Neuronal stem cell (in vitro differentiated cells): Measurements from ENCODE around the gene TRAPPC1.

ENCODE experiments used
- DNase-seq: peaks from one replicate; pipeline ENCODE4 v3.0.0-alpha.2; 2013; ENCODE audit warnings: low spot score
- H2AFZ ChIP-seq: one replicate; pipeline ENCODE4 v1.6.1; 2013; ENCODE audit warnings: mild to moderate bottlenecking, low read length, inconsistent platforms
- H2AK5ac ChIP-seq: 2 replicates; pipeline ENCODE4 v1.6.1; 2013; ENCODE audit warnings: low read depth, mild to moderate bottlenecking, inconsistent platforms, low read length, moderate library complexity, mixed read lengths
- H2BK120ac ChIP-seq: 2 replicates; pipeline ENCODE4 v1.6.1; 2013; ENCODE audit warnings: low read depth, mild to moderate bottlenecking, inconsistent platforms, low read length, moderate library complexity, mixed read lengths
- H2BK12ac ChIP-seq: one replicate; pipeline ENCODE4 v1.6.1; 2013; ENCODE audit warnings: low read length, inconsistent platforms
- H2BK15ac ChIP-seq: 2 replicates; pipeline ENCODE4 v1.6.1; 2013; ENCODE audit warnings: mild to moderate bottlenecking, low read length, inconsistent platforms, mixed read lengths
- H2BK5ac ChIP-seq: one replicate; pipeline ENCODE4 v1.6.1; 2013; ENCODE audit warnings: inconsistent platforms, mild to moderate bottlenecking, low read length, moderate library complexity
- H3K14ac ChIP-seq: one replicate; pipeline ENCODE4 v1.6.1; 2013; ENCODE audit warnings: low read length, inconsistent platforms
- H3K18ac ChIP-seq: 2 replicates; pipeline ENCODE4 v1.6.1; 2013; ENCODE audit warnings: low read length, inconsistent platforms
- H3K23ac ChIP-seq: 2 replicates; pipeline ENCODE4 v1.6.1; 2013; ENCODE audit warnings: low read depth, mild to moderate bottlenecking, mixed read lengths, low read length, inconsistent platforms; ENCODE audit not compliant: poor library complexity
- H3K27ac ChIP-seq: replicated peaks from 3 replicates; pipeline ENCODE4 v1.5.1; 2013; ENCODE audit warnings: low read length, inconsistent platforms
- H3K27me3 ChIP-seq, 3 experiments: 2 replicates each; pipeline ENCODE4 v1.6.1; 2013; ENCODE audit warnings: low read length in 3 of 3, mild to moderate bottlenecking in 2 of 3, inconsistent platforms in 1 of 3, low read depth in 1 of 3, mixed read lengths in 1 of 3, moderate library complexity in 1 of 3; ENCODE audit not compliant: control insufficient read depth in 3 of 3, insufficient read depth in 3 of 3
- H3K36me3 ChIP-seq, 2 donors: replicated peaks in 1 of 2; 2 replicates each; pipeline ENCODE4 v1.6.1; 2013; ENCODE audit warnings: low read length in 2 of 2; ENCODE audit not compliant: control insufficient read depth in 2 of 2, insufficient read depth in 2 of 2
- H3K4ac ChIP-seq: 2 replicates; pipeline ENCODE4 v1.6.1; 2013; ENCODE audit warnings: inconsistent platforms, mild to moderate bottlenecking, low read length, moderate library complexity
- H3K4me1 ChIP-seq, 2 donors: 1 replicate in 1 of 2; 2 replicates in 1 of 2; pipeline ENCODE4 v1.6.1; 2013; ENCODE audit warnings: low read length in 2 of 2, low read depth in 1 of 2; ENCODE audit not compliant: control insufficient read depth in 2 of 2, insufficient read depth in 1 of 2
- H3K4me2 ChIP-seq: one replicate; pipeline ENCODE4 v1.6.1; 2013; ENCODE audit warnings: mild to moderate bottlenecking, low read length, inconsistent platforms; ENCODE audit not compliant: insufficient read depth, poor library complexity, severe bottlenecking
- H3K4me3 ChIP-seq, 2 donors: 2 replicates each; pipeline ENCODE4 v1.5.1; 2013; ENCODE audit warnings: low read length in 2 of 2, mild to moderate bottlenecking in 2 of 2, inconsistent platforms in 1 of 2, moderate library complexity in 1 of 2
- H3K79me1 ChIP-seq: one replicate; pipeline ENCODE4 v1.6.1; 2013; ENCODE audit warnings: low read depth, mild to moderate bottlenecking, inconsistent platforms, low read length, moderate library complexity
- H3K9ac ChIP-seq: one replicate; pipeline ENCODE4 v1.6.1; 2013; ENCODE audit warnings: mild to moderate bottlenecking, low read depth, low read length, inconsistent platforms; ENCODE audit not compliant: poor library complexity
- H3K9me3 ChIP-seq, 2 donors: replicated peaks in 1 of 2; 2 replicates each; pipeline versions ENCODE3 to v1.6.1; 2013; ENCODE audit warnings: low read length in 2 of 2, mild to moderate bottlenecking in 2 of 2, inconsistent platforms in 1 of 2, low read depth in 1 of 2, mixed read lengths in 1 of 2, moderate library complexity in 1 of 2; ENCODE audit not compliant: control insufficient read depth in 2 of 2, insufficient read depth in 1 of 2
- H4K8ac ChIP-seq: one replicate; pipeline ENCODE4 v1.6.1; 2013; ENCODE audit warnings: low read depth, mild to moderate bottlenecking, inconsistent platforms, low read length, moderate library complexity
- H4K91ac ChIP-seq: one replicate; pipeline ENCODE4 v1.6.1; 2013; ENCODE audit warnings: low read length, low read depth, mild to moderate bottlenecking, inconsistent platforms; ENCODE audit not compliant: poor library complexity
- WGBS, 2 donors: extraction: QIAGEN DNeasy Blood & Tissue Kit; methylation state at CpG; one replicate each; pipeline ENCODE4 v1.1.7; 2013; ENCODE audit warnings: missing lambda C conversion rate in 2 of 2, mixed read lengths in 1 of 2; ENCODE audit not compliant: insufficient read length in 2 of 2, insufficient replicate concordance in 1 of 2; ENCODE audit errors: extremely low coverage in 2 of 2; 5-methylcytosine and 5-hydroxymethylcytosine counted together

The TRAPPC1 gene

DNA sequence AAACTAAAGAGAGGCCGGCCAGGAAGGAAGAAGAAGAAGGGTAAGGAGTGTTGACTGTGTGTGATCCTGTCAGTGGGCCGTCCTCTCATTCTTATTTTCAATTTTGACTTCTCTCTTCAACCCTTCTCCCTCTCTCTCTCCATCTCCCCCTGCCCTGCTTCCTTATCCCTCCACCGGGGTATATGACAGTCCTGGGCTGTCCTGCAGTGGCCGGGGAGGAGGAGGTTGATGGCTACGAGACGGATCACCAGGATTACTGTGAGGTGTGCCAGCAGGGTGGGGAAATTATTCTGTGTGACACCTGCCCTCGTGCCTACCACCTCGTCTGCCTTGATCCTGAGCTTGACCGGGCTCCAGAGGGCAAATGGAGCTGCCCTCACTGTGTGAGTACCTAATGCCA, 37.5 kb downstream of the TRAPPC1 start:
- Histone ChIP-seq H3K4me3 (no peak overlapping the region), H3K27ac (no peak overlapping the region), H4K8ac (no peak overlapping the region), H3K9ac (no peak overlapping the region), H3K79me1 (no peaks in the 10 kb centered on the region), H3K23ac (no peak overlapping the region), H3K18ac (no peak overlapping the region), H4K91ac (no peak overlapping the region), H3K14ac (no peak overlapping the region), H3K4me1 (peaks cover 5 to 7% of the 10 kb centered on the region in 2 donors), H3K4me2 (no peak overlapping the region), H2BK120ac (no peak overlapping the region), H3K4ac (no peak overlapping the region), H2BK5ac (no peak overlapping the region), H3K27me3 (no peaks in the 10 kb centered on the region), H3K36me3 (peaks cover 16 to 87% of the 10 kb centered on the region in 2 donors), H2BK15ac (no peak overlapping the region), H2AFZ (no peak overlapping the region), H2BK12ac (no peak overlapping the region), H2AK5ac (no peak overlapping the region), H3K9me3 (no peaks in the 10 kb centered on the region)
- no peak for DNase-seq
- WGBS, 2 donors, result no CpG with 5 or more reads among the region's 9 CpGs

DNA sequence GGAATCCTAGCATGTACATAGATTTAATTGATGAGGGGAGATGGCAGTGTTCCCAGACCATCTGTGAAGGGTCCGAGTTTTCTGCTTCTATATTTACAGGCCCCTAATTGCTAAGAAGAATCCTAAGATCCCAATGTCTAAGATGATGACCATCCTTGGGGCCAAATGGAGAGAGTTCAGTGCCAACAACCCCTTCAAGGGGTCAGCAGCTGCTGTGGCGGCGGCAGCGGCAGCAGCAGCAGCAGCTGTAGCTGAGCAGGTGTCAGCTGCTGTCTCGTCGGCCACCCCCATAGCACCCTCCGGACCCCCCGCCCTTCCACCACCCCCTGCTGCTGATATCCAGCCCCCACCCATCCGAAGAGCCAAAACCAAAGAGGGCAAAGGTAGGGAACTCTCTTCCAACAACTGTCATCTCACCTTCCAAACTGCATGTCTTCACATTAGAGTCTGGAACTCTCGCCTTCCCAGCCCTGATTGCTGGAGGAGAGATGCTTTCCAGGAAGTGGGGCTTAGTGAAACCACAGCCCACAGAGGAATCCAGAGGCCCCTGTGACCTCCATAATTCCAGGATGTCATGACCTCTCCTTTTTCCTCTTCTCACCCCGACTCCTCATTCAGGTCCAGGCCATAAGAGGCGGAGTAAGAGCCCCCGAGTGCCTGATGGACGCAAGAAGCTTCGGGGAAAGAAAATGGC, 38.4 kb downstream of the TRAPPC1 start:
- Histone ChIP-seq H2BK12ac (no peak overlapping the region), H3K4me1 (peaks cover 13 to 16% of the 10 kb centered on the region in 2 donors), H3K9ac (no peak overlapping the region), H3K4me2 (no peak overlapping the region), H4K8ac (no peak overlapping the region), H3K23ac (no peak overlapping the region), H3K18ac (no peak overlapping the region), H2BK15ac (no peak overlapping the region), H3K9me3 (no peaks in the 10 kb centered on the region), H3K4ac (no peak overlapping the region), H2BK120ac (no peak overlapping the region), H3K4me3 (no peak overlapping the region), H3K36me3 (peaks cover 14 to 78% of the 10 kb centered on the region in 2 donors), H4K91ac (no peak overlapping the region), H2BK5ac (no peak overlapping the region), H2AK5ac (no peak overlapping the region), H2AFZ (no peak overlapping the region), H3K27me3 (no peaks in the 10 kb centered on the region), H3K27ac (no peak overlapping the region), H3K79me1 (no peaks in the 10 kb centered on the region), H3K14ac (no peak overlapping the region)
- no peak for DNase-seq
- WGBS, 2 donors, result no CpG with 5 or more reads among the region's 15 CpGs

DNA sequence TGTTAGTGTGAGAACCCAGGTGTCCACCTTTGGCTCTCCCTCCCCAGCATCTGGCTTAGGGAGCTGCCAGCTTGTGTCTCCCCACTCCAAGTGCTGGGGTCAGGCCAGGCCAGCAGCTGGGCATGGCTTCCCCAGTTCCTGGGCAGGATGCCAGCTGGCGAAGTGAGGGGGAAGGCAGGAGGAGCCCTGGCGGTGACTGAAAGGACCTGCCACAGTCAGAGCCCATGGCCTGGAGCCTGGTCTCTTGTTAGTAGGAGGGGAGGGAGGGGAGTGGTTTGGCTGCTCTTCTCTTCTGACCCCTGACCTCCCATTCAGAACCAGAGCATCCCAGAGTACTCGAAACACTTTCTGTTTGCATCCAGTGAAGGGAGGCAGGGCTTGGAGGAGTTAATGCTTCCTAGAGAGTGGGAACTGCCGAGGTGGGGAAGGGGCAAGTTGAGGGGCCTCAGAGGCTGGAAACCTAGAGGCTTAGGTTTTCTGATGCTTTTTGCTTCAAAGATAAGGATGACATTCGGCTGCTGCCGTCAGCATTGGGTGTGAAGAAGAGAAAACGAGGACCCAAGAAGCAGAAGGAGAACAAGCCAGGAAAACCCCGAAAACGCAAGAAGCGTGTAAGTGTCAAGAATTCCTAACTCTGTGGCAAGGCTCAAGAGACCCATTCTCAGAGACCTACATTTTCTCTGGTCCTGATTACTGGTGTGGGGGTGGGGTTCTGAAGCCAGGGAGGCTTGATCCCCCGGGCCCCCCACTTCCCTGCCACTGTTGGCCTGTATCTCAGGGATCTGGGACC, 42.4 kb downstream of the TRAPPC1 start:
- WGBS, 2 donors, result no CpG with 5 or more reads among the region's 11 CpGs
- Histone ChIP-seq H4K8ac (no peak overlapping the region), H2BK12ac (no peak overlapping the region), H3K9ac (no peak overlapping the region), H3K4ac (no peak overlapping the region), H3K9me3 (no peaks in the 10 kb centered on the region), H3K4me3 (peak overlapping the region in 1 of 2 donors; percentile 6), H4K91ac (no peak overlapping the region), H3K14ac (no peak overlapping the region), H3K79me1 (no peaks in the 10 kb centered on the region), H3K4me1 (peaks cover 25 to 31% of the 10 kb centered on the region in 2 donors), H2BK5ac (no peak overlapping the region), H2BK15ac (no peak overlapping the region), H3K4me2 (no peak overlapping the region), H2AFZ (no peak overlapping the region), H3K36me3 (peaks cover 7 to 45% of the 10 kb centered on the region in 2 donors), H2AK5ac (no peak overlapping the region), H2BK120ac (no peak overlapping the region), H3K27me3 (no peaks in the 10 kb centered on the region), H3K23ac (no peak overlapping the region), H3K18ac (peak overlapping the region; percentile 67), H3K27ac (no peak overlapping the region)
- peak; percentile 66 for DNase-seq
